GM19043 (cell line): ENCODE data around the gene CASP10.
"Not testable (repeated sequence)": the region's sequence is repeated elsewhere in the genome, so short reads cannot be mapped to it uniquely, and the experiment has no call there.

Experiments used
- ATAC-seq: cut with Tn5 transposase; IDR thresholded peaks from one replicate; pipeline ENCODE4 v1.9.1; 2021; ENCODE audit warnings: low read depth; ENCODE audit not compliant: unreplicated experiment

Gene CASP10

GRCh38 chr2:201182650-201183364 is at the start of gene CASP10:
Gene CASP10 (plus strand): TSS chr2:201183141. CDS start chr2:201185778, 2,637 bp downstream.
- peak; percentile 82 for ATAC-seq

- no peak for ATAC-seq
Observed at GRCh38 chr2:201135386-201135785, 47.6 kb upstream of the CASP10 start.

GRCh38 chr2:201136889-201137321 is 46.0 kb upstream of the CASP10 start:
- no peak for ATAC-seq

- ATAC-seq, result no peak
Observed at GRCh38 chr2:201137505-201138400, 45.2 kb upstream of the CASP10 start.

- no peak for ATAC-seq
Observed at GRCh38 chr2:201138401-201138970, 44.5 kb upstream of the CASP10 start.

- ATAC-seq, result not testable (repeated sequence)
Observed at GRCh38 chr2:201138986-201139781, 43.8 kb upstream of the CASP10 start.

GRCh38 chr2:201139836-201140604 is 42.9 kb upstream of the CASP10 start:
- no peak for ATAC-seq

GRCh38 chr2:201144101-201145051 is 38.6 kb upstream of the CASP10 start:
- ATAC-seq, result no peak

- ATAC-seq, result no peak
Observed at GRCh38 chr2:201148434-201148990, 34.4 kb upstream of the CASP10 start.

GRCh38 chr2:201149064-201149820 is 33.7 kb upstream of the CASP10 start:
- ATAC-seq, result no peak

GRCh38 chr2:201149821-201150165 is 33.1 kb upstream of the CASP10 start:
- not testable (repeated sequence) for ATAC-seq

GRCh38 chr2:201150454-201151020 is 32.4 kb upstream of the CASP10 start:
- no peak for ATAC-seq

- ATAC-seq, result peak; percentile 79
Observed at GRCh38 chr2:201151127-201151981, 31.6 kb upstream of the CASP10 start.

GRCh38 chr2:201152517-201152916 is 30.4 kb upstream of the CASP10 start:
- no peak for ATAC-seq

GRCh38 chr2:201152999-201153815 is 29.7 kb upstream of the CASP10 start:
- no peak for ATAC-seq
